ENCODE results near the gene DDB1. TPM values are rescaled to one million over a fixed set of nuclear protein-coding genes. Genes with fewer than 3 reads are reported as not detected.

Gene DDB1
- total and polyA plus RNA-seq, 8 donors: 140 to 203 (median 184) TPM

DNA sequence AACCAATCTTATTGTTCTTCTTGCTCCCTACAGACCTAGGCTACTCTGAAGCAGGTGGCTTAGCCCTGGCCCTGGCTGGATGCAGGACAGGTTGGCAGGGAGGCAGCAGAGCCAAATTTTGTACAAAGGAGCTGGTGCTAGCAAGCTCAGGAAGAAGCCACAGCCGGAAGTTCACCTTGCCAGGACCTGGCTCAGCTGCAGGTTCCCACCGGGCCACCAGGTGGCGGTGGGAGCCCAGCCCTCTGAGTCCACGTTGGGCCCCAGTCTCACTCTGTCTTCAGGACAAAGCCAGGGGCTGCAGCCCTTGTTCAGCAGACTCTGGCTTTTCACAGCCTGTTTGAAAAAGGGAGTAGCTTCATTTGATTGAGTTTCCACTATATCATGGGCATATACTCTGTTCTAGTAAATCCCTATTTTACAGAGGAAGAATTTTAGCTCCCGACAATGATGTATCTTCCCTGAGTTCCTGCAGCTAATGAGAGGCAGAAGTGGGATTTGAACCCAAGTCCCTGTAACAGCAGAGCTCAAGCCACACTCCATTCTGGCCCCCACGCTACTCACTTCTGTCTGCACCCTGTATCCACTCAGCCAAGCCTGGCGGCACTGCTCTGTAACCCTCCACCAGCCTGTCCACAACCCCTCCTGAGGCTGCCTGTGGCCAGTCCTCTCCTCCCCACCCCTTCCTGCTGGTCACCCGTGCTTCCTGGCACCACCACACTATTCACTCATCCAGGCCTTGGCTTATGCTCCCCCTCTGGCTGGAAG, 3.4 kb upstream of the DDB1 start:
- H3K27ac ChIP-seq: peak overlapping the region in 1 of 2 donors; percentile 34
- TF ChIP-seq, protein P1, sequence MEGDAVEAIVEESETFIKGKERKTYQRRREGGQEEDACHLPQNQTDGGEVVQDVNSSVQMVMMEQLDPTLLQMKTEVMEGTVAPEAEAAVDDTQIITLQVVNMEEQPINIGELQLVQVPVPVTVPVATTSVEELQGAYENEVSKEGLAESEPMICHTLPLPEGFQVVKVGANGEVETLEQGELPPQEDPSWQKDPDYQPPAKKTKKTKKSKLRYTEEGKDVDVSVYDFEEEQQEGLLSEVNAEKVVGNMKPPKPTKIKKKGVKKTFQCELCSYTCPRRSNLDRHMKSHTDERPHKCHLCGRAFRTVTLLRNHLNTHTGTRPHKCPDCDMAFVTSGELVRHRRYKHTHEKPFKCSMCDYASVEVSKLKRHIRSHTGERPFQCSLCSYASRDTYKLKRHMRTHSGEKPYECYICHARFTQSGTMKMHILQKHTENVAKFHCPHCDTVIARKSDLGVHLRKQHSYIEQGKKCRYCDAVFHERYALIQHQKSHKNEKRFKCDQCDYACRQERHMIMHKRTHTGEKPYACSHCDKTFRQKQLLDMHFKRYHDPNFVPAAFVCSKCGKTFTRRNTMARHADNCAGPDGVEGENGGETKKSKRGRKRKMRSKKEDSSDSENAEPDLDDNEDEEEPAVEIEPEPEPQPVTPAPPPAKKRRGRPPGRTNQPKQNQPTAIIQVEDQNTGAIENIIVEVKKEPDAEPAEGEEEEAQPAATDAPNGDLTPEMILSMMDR (IDR thresholded peaks at IDR 0.05): peak; percentile 97 to 98
- DNase-seq: peak; percentile 66 to 94 (median 81)
- no peak overlapping the region for H3K4me3 ChIP-seq
- ATAC-seq: peak; percentile 78
- peaks cover 3 to 33% of the 10 kb centered on the region in 2 donors for H3K4me1 ChIP-seq
- H3K36me3 ChIP-seq: peaks cover 0 to 15% of the 10 kb centered on the region in 2 donors
- intact Hi-C loops (cut with DNase I): loop anchor here in 1 of 2 donors (2.0 kb wide), 1 partner anchor 48 kb away; no protein-coding TSS in a partner anchor
- H3K27me3 ChIP-seq: no peaks in the 10 kb centered on the region
- no peaks in the 10 kb centered on the region for H3K9me3 ChIP-seq

DNA sequence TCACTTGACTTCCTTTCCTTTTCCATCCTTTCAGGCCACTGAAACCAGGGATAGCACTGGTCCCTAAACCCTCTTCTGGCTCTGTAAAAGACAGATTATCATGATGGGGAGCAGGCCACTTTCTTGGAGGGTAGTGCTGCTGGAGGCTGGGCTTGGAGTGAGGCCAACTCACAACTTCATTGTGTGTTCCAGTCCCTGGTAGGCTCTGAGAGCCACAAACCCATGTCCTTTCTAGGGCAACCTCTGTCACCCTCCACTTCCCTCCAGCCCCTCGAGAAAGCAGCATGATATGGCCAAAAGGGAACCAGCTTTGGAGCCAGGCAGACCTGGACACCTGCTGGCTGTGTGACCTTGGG, 2.4 kb upstream of the DDB1 start:
- ATAC-seq (no peak), DNase-seq (peak in 1 of 4 donors; percentile 30)
- peaks cover 6 to 42% of the 10 kb centered on the region in 2 donors for H3K4me1 ChIP-seq
- intact Hi-C loops (cut with DNase I): no loop called here
- TF ChIP-seq, protein P1 (IDR thresholded peaks at IDR 0.05): no peak
- H3K9me3 ChIP-seq: no peaks in the 10 kb centered on the region
- H3K36me3 ChIP-seq: peaks cover 0 to 14% of the 10 kb centered on the region in 2 donors
- no peak overlapping the region for H3K4me3 ChIP-seq
- no peaks in the 10 kb centered on the region for H3K27me3 ChIP-seq
- H3K27ac ChIP-seq: peak overlapping the region in 1 of 2 donors; percentile 15

DNA sequence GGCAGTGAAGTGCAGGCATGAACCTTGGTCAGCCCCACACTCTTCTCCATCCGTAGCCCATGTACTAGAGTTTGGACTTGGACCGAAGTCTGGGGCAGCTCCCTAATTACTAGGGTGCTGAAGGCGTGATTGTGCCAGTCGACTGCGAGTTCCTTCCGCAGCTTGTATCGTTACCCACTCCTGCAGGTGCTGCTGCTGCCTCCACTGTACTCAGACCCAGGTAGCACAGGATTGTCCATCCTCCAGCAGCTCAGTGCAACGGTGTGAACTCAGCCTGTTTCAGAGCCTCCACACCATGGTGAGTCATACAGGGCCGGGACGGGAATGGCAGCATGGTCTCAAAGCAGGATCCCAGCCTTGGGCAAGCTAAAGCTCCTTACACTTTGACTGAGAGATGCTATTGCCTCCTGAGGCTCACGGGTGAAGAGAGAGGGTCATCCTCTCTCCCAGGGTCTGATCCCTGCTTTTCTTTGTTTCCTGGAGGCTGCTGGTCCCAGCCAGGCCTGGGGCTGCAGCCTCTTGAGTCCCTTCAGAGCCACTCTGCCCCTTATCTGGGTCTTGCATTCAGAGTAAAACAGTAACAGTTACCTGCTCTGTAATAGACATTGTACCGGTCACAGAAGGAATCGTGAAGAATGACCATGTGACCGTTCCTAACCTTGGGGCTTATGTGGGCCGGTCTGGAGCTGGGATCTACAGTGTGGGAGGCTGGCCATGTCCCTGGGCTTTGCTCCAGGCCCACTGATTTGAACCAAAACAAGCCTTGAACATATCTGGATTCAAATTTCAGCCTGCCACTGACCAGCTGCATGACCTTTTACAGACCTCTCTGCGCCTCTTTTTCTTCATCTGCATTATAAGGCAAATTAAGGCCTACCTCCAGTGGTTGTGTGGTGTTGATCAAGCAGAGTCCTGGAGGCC, 1.8 kb upstream of the DDB1 start:
- no peaks in the 10 kb centered on the region for H3K27me3 ChIP-seq
- peaks cover 0 to 13% of the 10 kb centered on the region in 2 donors for H3K36me3 ChIP-seq
- DNase-seq (peak in 1 of 4 donors; percentile 32), ATAC-seq (no peak)
- peaks cover 6 to 42% of the 10 kb centered on the region in 2 donors for H3K4me1 ChIP-seq
- TF ChIP-seq, protein P1 (IDR thresholded peaks at IDR 0.05): no peak
- H3K27ac ChIP-seq: peak overlapping the region in 1 of 2 donors; percentile 15
- intact Hi-C loops (cut with DNase I): loop anchor here in 1 of 2 donors (5.0 kb wide), 1 partner anchor 33 kb away; no protein-coding TSS in a partner anchor
- no peaks in the 10 kb centered on the region for H3K9me3 ChIP-seq
- no peak overlapping the region for H3K4me3 ChIP-seq

DNA sequence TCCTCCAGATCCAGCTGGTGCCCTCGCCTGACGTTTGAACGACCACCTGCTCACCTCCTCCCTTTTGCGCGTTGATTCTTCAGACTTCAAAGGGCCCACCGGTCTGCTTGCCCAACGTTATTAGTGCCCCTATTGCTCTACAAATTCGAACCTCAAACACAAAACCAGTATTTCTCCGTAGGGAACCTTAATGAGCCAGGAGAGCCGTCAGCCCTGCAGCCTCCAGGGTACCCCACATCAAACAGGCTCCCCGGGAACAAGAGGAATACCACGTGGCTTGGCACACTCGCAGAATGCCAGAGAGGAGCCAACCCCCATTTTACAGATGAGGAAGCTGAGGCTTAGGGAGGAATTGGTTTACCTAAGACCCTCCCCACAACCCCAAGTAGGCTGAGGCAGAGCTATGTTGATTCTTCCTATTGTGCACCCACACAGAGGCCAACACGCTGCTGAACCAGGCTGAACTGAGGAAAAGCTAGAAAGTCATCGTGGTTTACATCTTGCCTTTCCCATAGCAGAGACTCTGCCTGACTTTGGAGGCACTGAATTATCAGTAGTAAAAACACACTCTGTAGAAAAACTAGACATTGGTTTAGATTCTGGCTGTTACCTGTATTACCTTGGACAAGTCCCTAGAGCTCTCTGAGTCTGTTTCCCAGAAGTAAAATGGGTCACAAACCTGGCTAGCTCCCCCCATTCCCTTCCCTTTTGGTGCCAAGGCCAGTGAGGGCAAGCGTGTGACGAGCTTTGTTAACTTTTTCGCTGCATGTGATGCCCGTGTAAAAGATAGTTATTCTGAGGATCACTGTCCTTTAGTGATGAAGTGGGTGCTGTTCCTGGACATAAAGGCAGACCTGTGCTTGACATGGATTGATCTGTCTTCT, 887 bp upstream of the DDB1 start:
- intact Hi-C loops (cut with DNase I): loop anchor here in 1 of 2 donors (5.0 kb wide), 1 partner anchor 34 kb away; no protein-coding TSS in a partner anchor
- peak overlapping the region; percentile 97 to 100 for H3K4me3 ChIP-seq
- H3K9me3 ChIP-seq: no peaks in the 10 kb centered on the region
- DNase-seq (peak in 1 of 4 donors; percentile 30), ATAC-seq (no peak)
- H3K27ac ChIP-seq: peak overlapping the region; percentile 84 to 91
- no peaks in the 10 kb centered on the region for H3K27me3 ChIP-seq
- peaks cover 0 to 13% of the 10 kb centered on the region in 2 donors for H3K36me3 ChIP-seq
- TF ChIP-seq, protein P1 (IDR thresholded peaks at IDR 0.05): no peak
- peaks cover 6 to 42% of the 10 kb centered on the region in 2 donors for H3K4me1 ChIP-seq

Data from left lung (tissue), 10 donors.